NCI-H82 (cell line): ENCODE results near the gene SLC39A10.
"Not testable (repeated sequence)": the region's sequence is repeated elsewhere in the genome, so short reads cannot be mapped to it uniquely, and the experiment has no call there.

Experiments used
- DNase-seq: peaks from one replicate; lab custom pipeline; 2025; lab: John Stamatoyannopoulos, UW

Gene SLC39A10

GRCh38 chr2:195656859-195657633, at the start of gene SLC39A10:
SLC39A10 (plus strand) TSS chr2:195657226; CDS start chr2:195680043, 22,817 bp downstream.
- peak; percentile 99 for DNase-seq

- no peak for DNase-seq
Observed at GRCh38 chr2:195608768-195609454, 48.1 kb upstream of the SLC39A10 start.

- DNase-seq = no peak
Observed at GRCh38 chr2:195610717-195611116, 46.3 kb upstream of the SLC39A10 start.

- no peak for DNase-seq
Observed at GRCh38 chr2:195612611-195613495, 44.2 kb upstream of the SLC39A10 start.

GRCh38 chr2:195613922-195614321, 43.1 kb upstream of the SLC39A10 start:
- no peak for DNase-seq

GRCh38 chr2:195619590-195619989, 37.4 kb upstream of the SLC39A10 start:
- no peak for DNase-seq

GRCh38 chr2:195620501-195620900, 36.5 kb upstream of the SLC39A10 start:
- DNase-seq = no peak

GRCh38 chr2:195622966-195623365, 34.1 kb upstream of the SLC39A10 start:
- no peak for DNase-seq

- no peak for DNase-seq
Observed at GRCh38 chr2:195626507-195626906, 30.5 kb upstream of the SLC39A10 start.

GRCh38 chr2:195628666-195629065, 28.4 kb upstream of the SLC39A10 start:
- no peak for DNase-seq

GRCh38 chr2:195632856-195633572, 24.0 kb upstream of the SLC39A10 start:
- no peak for DNase-seq

- DNase-seq = no peak
Observed at GRCh38 chr2:195633573-195633870, 23.5 kb upstream of the SLC39A10 start.

- DNase-seq = peak; percentile 6
Observed at GRCh38 chr2:195633974-195634373, 23.1 kb upstream of the SLC39A10 start.

GRCh38 chr2:195636890-195637289, 20.1 kb upstream of the SLC39A10 start:
- DNase-seq = no peak

GRCh38 chr2:195638750-195639149, 18.3 kb upstream of the SLC39A10 start:
- no peak for DNase-seq

- DNase-seq = no peak
Observed at GRCh38 chr2:195639238-195639858, 17.7 kb upstream of the SLC39A10 start.

- no peak for DNase-seq
Observed at GRCh38 chr2:195639959-195640358, 17.1 kb upstream of the SLC39A10 start.

GRCh38 chr2:195642027-195642678, 14.9 kb upstream of the SLC39A10 start:
- DNase-seq = no peak

GRCh38 chr2:195642679-195643068, 14.4 kb upstream of the SLC39A10 start:
- DNase-seq = no peak

- not testable (repeated sequence) for DNase-seq
Observed at GRCh38 chr2:195644708-195645107, 12.3 kb upstream of the SLC39A10 start.

GRCh38 chr2:195645413-195645812, 11.6 kb upstream of the SLC39A10 start:
- DNase-seq = no peak
